Liver (tissue), 3 donors: ENCODE data around the gene HAUS7.

Source experiments
- EGR1 ChIP-seq, 2 donors: IDR thresholded peaks; 2 replicates each; pipeline ENCODE4 v1.6.1; 2016 to 2018; ENCODE audit warnings: antibody characterized with exemption in 2 of 2, low read depth in 2 of 2
- FOXA1 ChIP-seq: IDR thresholded peaks from 2 replicates; pipeline ENCODE4 v1.6.1; 2016; ENCODE audit warnings: antibody characterized with exemption
- GABPA ChIP-seq, 2 donors: IDR thresholded peaks in 1 of 2; conservative IDR thresholded peaks in 1 of 2; 2 replicates each; pipeline ENCODE4 v1.6.1; 2016; ENCODE audit warnings: antibody characterized with exemption in 2 of 2, mild to moderate bottlenecking in 1 of 2, moderate library complexity in 1 of 2
- RAD21 ChIP-seq, 2 donors: IDR thresholded peaks; 2 replicates each; pipeline ENCODE4 v1.6.1; 2016; ENCODE audit warnings: antibody characterized with exemption in 2 of 2, mild to moderate bottlenecking in 2 of 2
- RXRA ChIP-seq, 2 donors: IDR thresholded peaks; 2 replicates each; pipeline ENCODE4 v1.6.1; 2017 to 2018; ENCODE audit warnings: antibody characterized with exemption in 2 of 2, mild to moderate bottlenecking in 1 of 2
- SP1 ChIP-seq: IDR thresholded peaks from 2 replicates; pipeline ENCODE4 v1.6.1; 2018; ENCODE audit warnings: antibody characterized with exemption, mild to moderate bottlenecking
- TAF1 ChIP-seq: conservative IDR thresholded peaks from 2 replicates; pipeline ENCODE4 v1.6.1; 2016; ENCODE audit warnings: antibody characterized with exemption, mild to moderate bottlenecking
- YY1 ChIP-seq: IDR thresholded peaks from 2 replicates; pipeline ENCODE4 v1.6.1; 2016; ENCODE audit warnings: antibody characterized with exemption, mild to moderate bottlenecking
- ZBTB33 ChIP-seq: IDR thresholded peaks from 2 replicates; pipeline ENCODE4 v1.6.1; 2016; ENCODE audit warnings: antibody characterized with exemption
- TF ChIP-seq, protein P1 (sequence below): fragments of 150-350 bp; IDR thresholded peaks from 2 replicates; pipeline ENCODE4 v1.5.1; 2017; ENCODE audit warnings: improper control_type of control experiment, low read depth, low read length; ENCODE audit not compliant: missing input control
- TF ChIP-seq, protein P2 (sequence below): IDR thresholded peaks from 2 replicates; pipeline ENCODE4 v1.6.1; 2016; ENCODE audit warnings: antibody characterized with exemption
- TF ChIP-seq, protein P3 (sequence below): IDR thresholded peaks from 2 replicates; pipeline ENCODE4 v1.6.1; 2016; ENCODE audit warnings: antibody characterized with exemption
- TF ChIP-seq, protein P4 (sequence below): IDR thresholded peaks from 2 replicates; pipeline ENCODE4 v1.6.1; 2016; ENCODE audit warnings: antibody characterized with exemption, mild to moderate bottlenecking
- donor health status: healthy.
- donor health status: healthy.

DNA sequence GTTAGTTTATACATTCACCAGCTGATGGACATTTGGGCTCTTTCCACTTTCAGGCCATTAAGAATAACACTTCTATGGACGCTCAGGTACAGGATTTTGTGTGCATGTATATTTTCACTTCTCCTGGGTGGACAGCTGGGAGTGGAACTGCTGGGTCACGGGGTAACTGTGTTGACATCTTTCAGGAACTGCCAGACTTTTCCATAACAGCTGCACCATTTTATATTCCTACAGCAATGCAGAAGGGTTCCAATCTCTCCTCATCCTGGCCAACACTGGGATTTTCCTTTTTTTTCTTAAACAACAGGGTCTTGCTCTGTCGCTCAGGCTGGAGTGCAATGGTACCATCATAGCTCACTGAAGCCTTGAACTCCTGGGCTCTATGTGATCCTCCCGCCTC lies 11.9 kb downstream of the HAUS7 start:
- TF ChIP-seq, protein P1, sequence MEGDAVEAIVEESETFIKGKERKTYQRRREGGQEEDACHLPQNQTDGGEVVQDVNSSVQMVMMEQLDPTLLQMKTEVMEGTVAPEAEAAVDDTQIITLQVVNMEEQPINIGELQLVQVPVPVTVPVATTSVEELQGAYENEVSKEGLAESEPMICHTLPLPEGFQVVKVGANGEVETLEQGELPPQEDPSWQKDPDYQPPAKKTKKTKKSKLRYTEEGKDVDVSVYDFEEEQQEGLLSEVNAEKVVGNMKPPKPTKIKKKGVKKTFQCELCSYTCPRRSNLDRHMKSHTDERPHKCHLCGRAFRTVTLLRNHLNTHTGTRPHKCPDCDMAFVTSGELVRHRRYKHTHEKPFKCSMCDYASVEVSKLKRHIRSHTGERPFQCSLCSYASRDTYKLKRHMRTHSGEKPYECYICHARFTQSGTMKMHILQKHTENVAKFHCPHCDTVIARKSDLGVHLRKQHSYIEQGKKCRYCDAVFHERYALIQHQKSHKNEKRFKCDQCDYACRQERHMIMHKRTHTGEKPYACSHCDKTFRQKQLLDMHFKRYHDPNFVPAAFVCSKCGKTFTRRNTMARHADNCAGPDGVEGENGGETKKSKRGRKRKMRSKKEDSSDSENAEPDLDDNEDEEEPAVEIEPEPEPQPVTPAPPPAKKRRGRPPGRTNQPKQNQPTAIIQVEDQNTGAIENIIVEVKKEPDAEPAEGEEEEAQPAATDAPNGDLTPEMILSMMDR = no peak
- TF ChIP-seq RXRA (IDR thresholded peaks at IDR 0.05) (no peak), RAD21 (IDR thresholded peaks at IDR 0.05) (no peak), ZBTB33 (no peak), GABPA (IDR thresholded peaks at IDR 0.05 in 1 of 2, conservative IDR thresholded peaks at IDR 0.05 in 1 of 2) (no peak), TAF1 (no peak), EGR1 (IDR thresholded peaks at IDR 0.05; ENCODE audit: low read depth in 2 of 2) (no peak), FOXA1 (no peak), YY1 (no peak), SP1 (no peak)
- TF ChIP-seq, protein P2, sequence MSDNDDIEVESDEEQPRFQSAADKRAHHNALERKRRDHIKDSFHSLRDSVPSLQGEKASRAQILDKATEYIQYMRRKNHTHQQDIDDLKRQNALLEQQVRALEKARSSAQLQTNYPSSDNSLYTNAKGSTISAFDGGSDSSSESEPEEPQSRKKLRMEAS = no peak
- TF ChIP-seq, protein P3, sequence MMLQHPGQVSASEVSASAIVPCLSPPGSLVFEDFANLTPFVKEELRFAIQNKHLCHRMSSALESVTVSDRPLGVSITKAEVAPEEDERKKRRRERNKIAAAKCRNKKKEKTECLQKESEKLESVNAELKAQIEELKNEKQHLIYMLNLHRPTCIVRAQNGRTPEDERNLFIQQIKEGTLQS = no peak
- TF ChIP-seq, protein P4, sequence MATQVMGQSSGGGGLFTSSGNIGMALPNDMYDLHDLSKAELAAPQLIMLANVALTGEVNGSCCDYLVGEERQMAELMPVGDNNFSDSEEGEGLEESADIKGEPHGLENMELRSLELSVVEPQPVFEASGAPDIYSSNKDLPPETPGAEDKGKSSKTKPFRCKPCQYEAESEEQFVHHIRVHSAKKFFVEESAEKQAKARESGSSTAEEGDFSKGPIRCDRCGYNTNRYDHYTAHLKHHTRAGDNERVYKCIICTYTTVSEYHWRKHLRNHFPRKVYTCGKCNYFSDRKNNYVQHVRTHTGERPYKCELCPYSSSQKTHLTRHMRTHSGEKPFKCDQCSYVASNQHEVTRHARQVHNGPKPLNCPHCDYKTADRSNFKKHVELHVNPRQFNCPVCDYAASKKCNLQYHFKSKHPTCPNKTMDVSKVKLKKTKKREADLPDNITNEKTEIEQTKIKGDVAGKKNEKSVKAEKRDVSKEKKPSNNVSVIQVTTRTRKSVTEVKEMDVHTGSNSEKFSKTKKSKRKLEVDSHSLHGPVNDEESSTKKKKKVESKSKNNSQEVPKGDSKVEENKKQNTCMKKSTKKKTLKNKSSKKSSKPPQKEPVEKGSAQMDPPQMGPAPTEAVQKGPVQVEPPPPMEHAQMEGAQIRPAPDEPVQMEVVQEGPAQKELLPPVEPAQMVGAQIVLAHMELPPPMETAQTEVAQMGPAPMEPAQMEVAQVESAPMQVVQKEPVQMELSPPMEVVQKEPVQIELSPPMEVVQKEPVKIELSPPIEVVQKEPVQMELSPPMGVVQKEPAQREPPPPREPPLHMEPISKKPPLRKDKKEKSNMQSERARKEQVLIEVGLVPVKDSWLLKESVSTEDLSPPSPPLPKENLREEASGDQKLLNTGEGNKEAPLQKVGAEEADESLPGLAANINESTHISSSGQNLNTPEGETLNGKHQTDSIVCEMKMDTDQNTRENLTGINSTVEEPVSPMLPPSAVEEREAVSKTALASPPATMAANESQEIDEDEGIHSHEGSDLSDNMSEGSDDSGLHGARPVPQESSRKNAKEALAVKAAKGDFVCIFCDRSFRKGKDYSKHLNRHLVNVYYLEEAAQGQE = no peak
